Body of pancreas (tissue), 4 donors: ENCODE data around the gene TNNT1. TPM values are rescaled to one million over a fixed set of nuclear protein-coding genes. Genes with fewer than 3 reads are reported as not detected.

Experiments
- ATAC-seq: fragments of 150-250 bp; one replicate; pipeline ENCODE4 v1.9.1; 2016
- DNase-seq, 4 donors: peaks; one replicate each; pipeline ENCODE4 v3.0.0-alpha.2; 2019
- H3K27ac ChIP-seq, 4 donors: fragments of 200-600 bp; sonication (generic); 1 replicate in 3 of 4; 2 replicates in 1 of 4; pipeline versions ENCODE4 v1.5.1 to v1.6.1; 2016 to 2019; ENCODE audit warnings: mild to moderate bottlenecking in 1 of 4, mixed read lengths in 1 of 4, moderate library complexity in 1 of 4
- H3K27me3 ChIP-seq, 2 donors: fragments of 200-600 bp; sonication (generic); one replicate each; pipeline ENCODE4 v1.6.0; 2016; ENCODE audit warnings: mild to moderate bottlenecking in 1 of 2
- H3K36me3 ChIP-seq, 2 donors: fragments of 200-600 bp; sonication (generic); replicated peaks in 1 of 2; 2 replicates each; pipeline ENCODE4 v1.5.1; 2016; ENCODE audit warnings: low read depth in 2 of 2; ENCODE audit not compliant: insufficient read depth in 1 of 2
- H3K4me1 ChIP-seq: fragments of 200-600 bp; sonication (generic); one replicate; pipeline ENCODE4 v1.6.0; 2016
- H3K4me3 ChIP-seq, 2 donors: fragments of 200-600 bp; sonication (generic); 1 replicate in 1 of 2; 2 replicates in 1 of 2; pipeline ENCODE4 v1.5.1; 2016 to 2019
- H3K9me3 ChIP-seq, 3 donors: fragments of 200-600 bp; sonication (generic); 1 replicate in 2 of 3; 2 replicates in 1 of 3; pipeline ENCODE4 v1.5.1; 2016
- CTCF ChIP-seq, 7 experiments: fragments of 450-650 bp in 4 of 7; fragments of 200-600 bp in 3 of 7; sonication (generic) in 3 of 7; IDR thresholded peaks; one replicate each; pipeline ENCODE4 v1.5.1; 2016 to 2019; ENCODE audit warnings: antibody characterized with exemption in 7 of 7
- POLR2A ChIP-seq, 3 donors: fragments of 450-650 bp; IDR thresholded peaks; one replicate each; pipeline ENCODE4 v1.6.1; 2016; ENCODE audit warnings: antibody characterized with exemption in 3 of 3, mild to moderate bottlenecking in 2 of 3
- WGBS, 2 donors: methylation state at CpG; one replicate each; pipeline ENCODE4 v1.1.5; 2017; 5-methylcytosine and 5-hydroxymethylcytosine counted together
- intact Hi-C: fragments of 100-400 bp; cut with DNase I; formaldehyde crosslinking; loops from one replicate; pipeline ENCODE4 v1.15.1; 2023
- total RNA-seq, 2 donors: library from RNA; depleted of rRNA; stranded (reverse); fragments of >200 nt; gene quantifications; one replicate each; pipeline ENCODE4 v1.1.0, GENCODE V29; 2016

The TNNT1 gene
- total RNA-seq, 2 donors from 2014 or later = not detected

GRCh38 chr19:55152017-55152416 is 3.0 kb upstream of the TNNT1 start:
- peaks cover 0 to 5% of the 10 kb centered on the region in 2 donors for H3K27me3 ChIP-seq
- intact Hi-C loops = no loop called here

GRCh38 chr19:55147545-55148251 is 1.3 kb downstream of the TNNT1 start:
- no peaks in the 10 kb centered on the region for H3K9me3 ChIP-seq
- TF ChIP-seq POLR2A (IDR thresholded peaks at IDR 0.05) (no peak), CTCF (IDR thresholded peaks at IDR 0.05) (no peak)
- ATAC-seq (no peak), DNase-seq (no peak)
- no peaks in the 10 kb centered on the region for H3K36me3 ChIP-seq
- intact Hi-C loops = no loop called here
- no peak overlapping the region for H3K27ac ChIP-seq
- peaks cover 0 to 15% of the 10 kb centered on the region in 2 donors for H3K27me3 ChIP-seq
- 7 to 9% methylated on average over 3 to 8 of the region's 9 CpGs for WGBS, 2 donors
- H3K4me1 ChIP-seq = no peaks in the 10 kb centered on the region
- H3K4me3 ChIP-seq = no peak overlapping the region

More at GRCh38 chr19:55152017-55152416, 3.0 kb upstream of the TNNT1 start:
- Histone ChIP-seq H3K9me3 (no peaks in the 10 kb centered on the region), H3K4me3 (no peak overlapping the region), H3K27ac (no peak overlapping the region), H3K36me3 (no peaks in the 10 kb centered on the region), H3K4me1 (peaks cover 11% of the 10 kb centered on the region)
- no peak for TF ChIP-seq CTCF (IDR thresholded peaks at IDR 0.05)
- no peak for TF ChIP-seq POLR2A (IDR thresholded peaks at IDR 0.05)
- DNase-seq (no peak), ATAC-seq (no peak)

DNA sequence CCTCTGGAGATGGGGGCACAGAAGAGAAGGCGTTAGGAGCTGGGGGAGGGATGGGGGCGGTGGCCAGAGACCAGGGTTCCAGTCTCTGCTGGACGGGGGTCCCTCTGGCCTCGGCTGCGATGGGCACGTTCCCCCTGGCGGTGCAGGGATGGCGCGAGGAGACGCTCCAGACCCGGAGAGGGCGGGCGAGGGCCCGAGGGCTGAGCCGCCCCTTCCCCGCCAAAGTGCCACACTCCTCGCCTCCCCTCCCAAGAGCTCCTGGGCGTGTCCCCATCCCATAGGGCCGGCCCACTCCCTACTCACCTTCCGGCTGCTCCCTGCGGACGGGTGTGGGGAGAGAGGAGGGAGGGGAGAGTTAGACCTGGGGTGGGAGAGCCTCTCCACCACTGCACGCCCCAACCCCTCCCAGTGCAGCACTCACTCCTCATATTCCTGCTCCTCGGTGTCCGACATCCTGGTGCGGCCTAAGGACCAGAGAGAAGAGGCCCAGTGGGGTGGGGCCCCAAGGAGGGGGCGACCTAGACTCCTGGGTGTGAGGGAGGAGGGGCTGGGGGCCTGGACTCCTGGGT is 2.2 kb downstream of the TNNT1 start:
- no peaks in the 10 kb centered on the region for H3K36me3 ChIP-seq

DNA sequence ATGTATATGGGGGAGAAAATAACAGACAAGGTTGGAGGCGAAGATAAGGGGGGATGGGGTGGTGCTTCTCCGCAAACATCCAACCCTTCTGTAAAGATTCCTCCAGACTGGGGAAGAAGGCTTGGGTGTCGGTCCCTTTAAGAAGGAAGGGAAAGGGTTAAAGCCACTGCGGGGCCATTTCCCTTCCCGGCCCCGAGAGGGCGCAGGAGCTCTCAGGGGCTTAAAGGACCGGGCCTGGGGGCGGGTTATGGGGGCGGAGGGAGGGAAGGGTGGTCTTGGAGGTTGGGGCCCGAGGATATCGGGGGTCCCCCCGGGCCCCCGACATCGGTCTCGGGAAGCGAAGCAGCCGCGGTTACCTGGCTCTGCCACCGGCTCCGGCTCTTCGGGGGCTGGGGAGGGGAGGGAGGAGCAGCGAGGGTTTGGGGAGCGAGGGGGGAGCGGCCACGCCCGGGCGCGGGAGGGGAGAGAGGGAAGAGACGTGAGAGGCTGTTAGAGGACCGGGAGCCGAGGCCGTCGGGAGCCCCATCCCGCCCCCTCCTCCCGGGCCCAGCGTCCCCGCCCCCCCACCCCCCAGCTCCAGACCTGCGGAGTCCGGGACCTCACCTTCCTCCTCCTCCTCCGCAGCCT is 2.8 kb downstream of the TNNT1 start:
- WGBS, 2 donors = 1 to 4% methylated on average over 6 to 35 of the region's 41 CpGs
- Histone ChIP-seq H3K4me3 (no peak overlapping the region), H3K36me3 (no peaks in the 10 kb centered on the region), H3K27me3 (peaks cover 0 to 22% of the 10 kb centered on the region in 2 donors), H3K27ac (no peak overlapping the region), H3K4me1 (peaks cover 8% of the 10 kb centered on the region), H3K9me3 (no peaks in the 10 kb centered on the region)
- ATAC-seq = no peak
- TF ChIP-seq POLR2A (IDR thresholded peaks at IDR 0.05) (no peak), CTCF (IDR thresholded peaks at IDR 0.05) (peak in 3 of 7 experiments; percentile 11 to 12 (median 12))
- intact Hi-C loops = no loop called here
- no peak for DNase-seq

More for the DNA sequence above, 2.2 kb downstream of the TNNT1 start:
- 1 to 2% methylated on average over 6 to 24 of the region's 27 CpGs for WGBS, 2 donors
- intact Hi-C loops = no loop called here
- Histone ChIP-seq H3K27ac (no peak overlapping the region), H3K9me3 (no peaks in the 10 kb centered on the region), H3K27me3 (peaks cover 0 to 19% of the 10 kb centered on the region in 2 donors), H3K4me3 (no peak overlapping the region), H3K4me1 (peaks cover 2% of the 10 kb centered on the region)
- peak; percentile 33 for ATAC-seq
- TF ChIP-seq POLR2A (IDR thresholded peaks at IDR 0.05) (no peak), CTCF (IDR thresholded peaks at IDR 0.05) (no peak)
- no peak for DNase-seq
